NCI-H187 (cell line): Measurements from ENCODE around the gene BICC1.

Experiments
- DNase-seq, 2 experiments: peaks; one replicate each; lab custom pipeline; 2025; lab: John Stamatoyannopoulos, UW

BICC1 gene

GRCh38 chr10:58706836-58707235 lies 194.2 kb downstream of the BICC1 start:
- DNase-seq = no peak

- no peak for DNase-seq
Observed at GRCh38 chr10:58712141-58712540, 199.5 kb downstream of the BICC1 start.

GRCh38 chr10:58712982-58713381 lies 200.3 kb downstream of the BICC1 start:
- DNase-seq = no peak

GRCh38 chr10:58714409-58714808 lies 201.7 kb downstream of the BICC1 start:
- no peak for DNase-seq

GRCh38 chr10:58715061-58715460 lies 202.4 kb downstream of the BICC1 start:
- no peak for DNase-seq

GRCh38 chr10:58718596-58718995 lies 205.9 kb downstream of the BICC1 start:
- DNase-seq = no peak

- no peak for DNase-seq
Observed at GRCh38 chr10:58721601-58722281, 209.1 kb downstream of the BICC1 start.

- no peak for DNase-seq
Observed at GRCh38 chr10:58723186-58723585, 210.5 kb downstream of the BICC1 start.

GRCh38 chr10:58723966-58724365 lies 211.3 kb downstream of the BICC1 start:
- no peak for DNase-seq

GRCh38 chr10:58724781-58725180 lies 212.1 kb downstream of the BICC1 start:
- no peak for DNase-seq

GRCh38 chr10:58725901-58726300 lies 213.2 kb downstream of the BICC1 start:
- no peak for DNase-seq

- no peak for DNase-seq
Observed at GRCh38 chr10:58727633-58728032, 215.0 kb downstream of the BICC1 start.

- no peak for DNase-seq
Observed at GRCh38 chr10:58731276-58731675, 218.6 kb downstream of the BICC1 start.

GRCh38 chr10:58733436-58733835 lies 220.8 kb downstream of the BICC1 start:
- DNase-seq = no peak

GRCh38 chr10:58734116-58734515 lies 221.4 kb downstream of the BICC1 start:
- no peak for DNase-seq

- DNase-seq = no peak
Observed at GRCh38 chr10:58734664-58735063, 222.0 kb downstream of the BICC1 start.

- DNase-seq = no peak
Observed at GRCh38 chr10:58735087-58735486, 222.4 kb downstream of the BICC1 start.

- no peak for DNase-seq
Observed at GRCh38 chr10:58740620-58741369, 228.1 kb downstream of the BICC1 start.

- DNase-seq = no peak
Observed at GRCh38 chr10:58741673-58742072, 229.0 kb downstream of the BICC1 start.

GRCh38 chr10:58742141-58742540 lies 229.5 kb downstream of the BICC1 start:
- DNase-seq = no peak

GRCh38 chr10:58743466-58744115 lies 230.9 kb downstream of the BICC1 start:
- DNase-seq = no peak

GRCh38 chr10:58746474-58747185 lies 234.0 kb downstream of the BICC1 start:
- DNase-seq = no peak
